Measurements from ENCODE around the gene HOXB7. TPM values are rescaled to one million over a fixed set of nuclear protein-coding genes. Genes with fewer than 3 reads are reported as not detected.

The HOXB7 gene
- total RNA-seq, 2 donors from 2014 or later: 0.52 TPM; not detected in 1

GRCh38 chr17:48601539-48602425 lies 9.0 kb downstream of the HOXB7 start:
- intact Hi-C loops (cut with DNase I): no loop called here
- Histone ChIP-seq H3K4me1 (peaks cover 28% of the 10 kb centered on the region), H3K27me3 (peaks cover 8 to 80% of the 10 kb centered on the region in 2 donors), H3K4me3 (no peak overlapping the region), H3K36me3 (replicated peaks in 1 of 2; ENCODE audit: insufficient read depth in 1 of 2, low read depth in 2 of 2) (no peaks in the 10 kb centered on the region), H3K9me3 (no peaks in the 10 kb centered on the region), H3K27ac (no peak overlapping the region)
- TF ChIP-seq POLR2A (IDR thresholded peaks at IDR 0.05): no peak
- no peak for DNase-seq
- WGBS, 2 donors: 16 to 17% methylated on average over 17 to 35 of the region's 35 CpGs
- no peak for ATAC-seq

GRCh38 chr17:48601207-48601538 lies 9.6 kb downstream of the HOXB7 start:
- H3K4me3 ChIP-seq: no peak overlapping the region
- H3K27ac ChIP-seq: no peak overlapping the region
- H3K9me3 ChIP-seq: no peaks in the 10 kb centered on the region
- no peak for ATAC-seq
- no peak for DNase-seq
- no peaks in the 10 kb centered on the region for H3K36me3 ChIP-seq (replicated peaks in 1 of 2; ENCODE audit: insufficient read depth in 1 of 2, low read depth in 2 of 2)
- WGBS, 2 donors: 16 to 36% methylated on average over 4 of the region's 4 CpGs
- peaks cover 8 to 82% of the 10 kb centered on the region in 2 donors for H3K27me3 ChIP-seq
- H3K4me1 ChIP-seq: peaks cover 34% of the 10 kb centered on the region
- intact Hi-C loops (cut with DNase I): no loop called here
- no peak for TF ChIP-seq CTCF (IDR thresholded peaks at IDR 0.05)
- no peak for TF ChIP-seq POLR2A (IDR thresholded peaks at IDR 0.05)

GRCh38 chr17:48600244-48601098 lies 10.3 kb downstream of the HOXB7 start:
- H3K9me3 ChIP-seq: no peaks in the 10 kb centered on the region
- TF ChIP-seq CTCF (IDR thresholded peaks at IDR 0.05): no peak
- TF ChIP-seq POLR2A (IDR thresholded peaks at IDR 0.05): no peak
- no peak overlapping the region for H3K27ac ChIP-seq
- intact Hi-C loops (cut with DNase I): no loop called here
- H3K27me3 ChIP-seq: peaks cover 8 to 81% of the 10 kb centered on the region in 2 donors
- H3K36me3 ChIP-seq (replicated peaks in 1 of 2; ENCODE audit: insufficient read depth in 1 of 2, low read depth in 2 of 2): no peaks in the 10 kb centered on the region
- ATAC-seq (no peak), DNase-seq (no peak)
- peaks cover 38% of the 10 kb centered on the region for H3K4me1 ChIP-seq
- 38 to 49% methylated on average over 17 of the region's 17 CpGs for WGBS, 2 donors
- H3K4me3 ChIP-seq: no peak overlapping the region

GRCh38 chr17:48599354-48599753 lies 11.5 kb downstream of the HOXB7 start:
- Histone ChIP-seq H3K4me1 (peaks cover 38% of the 10 kb centered on the region), H3K36me3 (replicated peaks in 1 of 2; ENCODE audit: insufficient read depth in 1 of 2, low read depth in 2 of 2) (no peaks in the 10 kb centered on the region), H3K27me3 (peaks cover 8 to 79% of the 10 kb centered on the region in 2 donors), H3K9me3 (no peaks in the 10 kb centered on the region), H3K4me3 (no peak overlapping the region), H3K27ac (no peak overlapping the region)
- ATAC-seq (no peak), DNase-seq (no peak)
- intact Hi-C loops (cut with DNase I): no loop called here
- no peak for TF ChIP-seq CTCF (IDR thresholded peaks at IDR 0.05)
- TF ChIP-seq POLR2A (IDR thresholded peaks at IDR 0.05): no peak
- 54 to 60% methylated on average over 5 of the region's 5 CpGs for WGBS, 2 donors

- Histone ChIP-seq H3K27me3 (peaks cover 8 to 77% of the 10 kb centered on the region in 2 donors), H3K4me3 (no peak overlapping the region), H3K36me3 (replicated peaks in 1 of 2; ENCODE audit: insufficient read depth in 1 of 2, low read depth in 2 of 2) (no peaks in the 10 kb centered on the region), H3K27ac (no peak overlapping the region), H3K4me1 (peaks cover 38% of the 10 kb centered on the region), H3K9me3 (no peaks in the 10 kb centered on the region)
- TF ChIP-seq POLR2A (IDR thresholded peaks at IDR 0.05) (no peak), CTCF (IDR thresholded peaks at IDR 0.05) (no peak)
- DNase-seq (no peak), ATAC-seq (no peak)
- WGBS, 2 donors: 26 to 31% methylated on average over 7 of the region's 7 CpGs
- intact Hi-C loops (cut with DNase I): no loop called here
These were observed 12.1 kb downstream of the HOXB7 start for GRCh38 chr17:48598736-48599135.
